ENCODE data around the gene RUBCN.
A peak's percentile ranks its signal among the peaks of the same experiment; 100 is the strongest.

RUBCN gene

DNA sequence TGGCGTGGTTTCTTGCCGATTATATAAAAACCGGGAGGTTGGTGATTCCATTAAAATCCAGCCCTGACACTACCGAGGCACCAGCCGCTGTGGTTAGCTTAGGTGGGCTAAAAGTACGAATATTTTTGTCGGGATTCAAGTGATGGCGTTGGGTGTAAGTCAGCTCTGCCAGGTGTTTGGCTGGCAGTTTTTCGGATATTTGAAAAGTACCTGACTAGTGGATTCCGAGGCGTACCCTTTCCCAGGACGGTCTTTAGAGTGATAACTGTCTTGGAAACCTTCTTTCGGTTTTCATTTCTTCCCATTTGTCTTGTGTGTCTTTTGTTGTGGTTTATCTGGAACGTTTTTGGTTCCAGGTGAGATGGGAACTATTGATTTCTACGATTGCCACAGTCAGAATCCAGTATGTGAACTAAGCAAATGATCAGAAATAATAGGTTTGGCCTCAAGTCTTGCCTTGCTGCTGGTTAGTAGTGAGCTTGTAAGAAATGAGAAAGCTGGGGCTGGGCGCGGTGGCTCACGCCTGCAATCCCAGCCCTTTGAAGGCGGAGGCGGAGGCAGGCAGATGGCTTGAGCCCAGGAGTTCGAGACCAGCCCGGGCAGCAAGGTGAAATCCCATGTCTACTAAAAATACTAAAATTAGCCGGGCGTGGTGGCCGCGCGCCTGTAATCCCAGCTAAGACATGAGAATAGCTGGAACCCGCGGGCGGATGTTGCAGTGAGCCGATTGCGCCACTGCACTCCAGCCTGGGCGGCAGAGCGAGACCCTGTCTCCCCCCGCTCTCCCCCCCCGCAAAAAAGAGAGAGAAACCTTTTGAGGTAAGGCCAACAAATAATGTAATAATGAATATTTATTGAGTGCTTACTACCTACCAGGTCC, 14.4 kb upstream of the RUBCN start (continued):
- TF ChIP-seq ZNF121 (tag by site-specific recombination; IDR thresholded peaks at IDR 0.05): peak; percentile 79; the same call in 1 of the 2 replicates
- TF ChIP-seq, protein P1, sequence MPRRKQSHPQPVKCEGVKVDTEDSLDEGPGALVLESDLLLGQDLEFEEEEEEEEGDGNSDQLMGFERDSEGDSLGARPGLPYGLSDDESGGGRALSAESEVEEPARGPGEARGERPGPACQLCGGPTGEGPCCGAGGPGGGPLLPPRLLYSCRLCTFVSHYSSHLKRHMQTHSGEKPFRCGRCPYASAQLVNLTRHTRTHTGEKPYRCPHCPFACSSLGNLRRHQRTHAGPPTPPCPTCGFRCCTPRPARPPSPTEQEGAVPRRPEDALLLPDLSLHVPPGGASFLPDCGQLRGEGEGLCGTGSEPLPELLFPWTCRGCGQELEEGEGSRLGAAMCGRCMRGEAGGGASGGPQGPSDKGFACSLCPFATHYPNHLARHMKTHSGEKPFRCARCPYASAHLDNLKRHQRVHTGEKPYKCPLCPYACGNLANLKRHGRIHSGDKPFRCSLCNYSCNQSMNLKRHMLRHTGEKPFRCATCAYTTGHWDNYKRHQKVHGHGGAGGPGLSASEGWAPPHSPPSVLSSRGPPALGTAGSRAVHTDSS (tag by site-specific recombination; IDR thresholded peaks at IDR 0.05): no peak
- no peak for TF ChIP-seq ZNF654 (tag by site-specific recombination; IDR thresholded peaks at IDR 0.05; ENCODE audit: low read depth)
- TF ChIP-seq ZFP69B (tag by site-specific recombination; IDR thresholded peaks at IDR 0.05): no peak
- no peak for TF ChIP-seq ZNF670 (tag by site-specific recombination; IDR thresholded peaks at IDR 0.05; ENCODE audit: low read depth)
- peak; percentile 76 for TF ChIP-seq ZBTB8A (tag by site-specific recombination; IDR thresholded peaks at IDR 0.05)
- TF ChIP-seq ZNF37A (tag by site-specific recombination; IDR thresholded peaks at IDR 0.05): no peak
- TF ChIP-seq ZNF354C (tag by site-specific recombination; IDR thresholded peaks at IDR 0.05; ENCODE audit: borderline replicate concordance, low read depth): no peak
- TF ChIP-seq ZNF184 (tag by site-specific recombination; IDR thresholded peaks at IDR 0.05): no peak
- TF ChIP-seq GLI4 (tag by site-specific recombination; IDR thresholded peaks at IDR 0.05): no peak
- TF ChIP-seq ELK4 (IDR thresholded peaks at IDR 0.05; ENCODE audit: borderline replicate concordance, low read depth, low read length): no peak
- no peak for TF ChIP-seq GLIS1 (tag by site-specific recombination; IDR thresholded peaks at IDR 0.05)
- no peak for TF ChIP-seq ZNF24 (tag by site-specific recombination; IDR thresholded peaks at IDR 0.05)
- TF ChIP-seq ZNF501 (tag by site-specific recombination; IDR thresholded peaks at IDR 0.05): no peak
- TF ChIP-seq, protein P2, sequence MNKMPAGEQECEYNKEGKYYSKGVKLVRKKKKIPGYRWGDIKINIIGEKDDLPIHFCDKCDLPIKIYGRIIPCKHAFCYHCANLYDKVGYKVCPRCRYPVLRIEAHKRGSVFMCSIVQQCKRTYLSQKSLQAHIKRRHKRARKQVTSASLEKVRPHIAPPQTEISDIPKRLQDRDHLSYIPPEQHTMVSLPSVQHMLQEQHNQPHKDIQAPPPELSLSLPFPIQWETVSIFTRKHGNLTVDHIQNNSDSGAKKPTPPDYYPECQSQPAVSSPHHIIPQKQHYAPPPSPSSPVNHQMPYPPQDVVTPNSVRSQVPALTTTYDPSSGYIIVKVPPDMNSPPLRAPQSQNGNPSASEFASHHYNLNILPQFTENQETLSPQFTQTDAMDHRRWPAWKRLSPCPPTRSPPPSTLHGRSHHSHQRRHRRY (tag by site-specific recombination; IDR thresholded peaks at IDR 0.05): no peak
- no peak for TF ChIP-seq ZNF549 (tag by site-specific recombination; IDR thresholded peaks at IDR 0.05)
- no peak for TF ChIP-seq ZNF274 (IDR thresholded peaks at IDR 0.05; ENCODE audit: low read length)
- no peak for TF ChIP-seq ZNF274 (tag by site-specific recombination; IDR thresholded peaks at IDR 0.05; ENCODE audit: borderline replicate concordance)
- 0 out of 2 replicates have a peak, but pooled peaks have one; percentile 14 for TF ChIP-seq PRDM1 (tag by site-specific recombination; IDR thresholded peaks at IDR 0.05)
- no peak for TF ChIP-seq ZNF558 (tag by site-specific recombination; IDR thresholded peaks at IDR 0.05)
- no peak for TF ChIP-seq ZNF239 (tag by site-specific recombination; IDR thresholded peaks at IDR 0.05)
- TF ChIP-seq ZNF555 (tag by site-specific recombination; conservative IDR thresholded peaks at IDR 0.05): no peak
- TF ChIP-seq ZNF571 (tag by site-specific recombination; IDR thresholded peaks at IDR 0.05): no peak
- TF ChIP-seq, protein P3, sequence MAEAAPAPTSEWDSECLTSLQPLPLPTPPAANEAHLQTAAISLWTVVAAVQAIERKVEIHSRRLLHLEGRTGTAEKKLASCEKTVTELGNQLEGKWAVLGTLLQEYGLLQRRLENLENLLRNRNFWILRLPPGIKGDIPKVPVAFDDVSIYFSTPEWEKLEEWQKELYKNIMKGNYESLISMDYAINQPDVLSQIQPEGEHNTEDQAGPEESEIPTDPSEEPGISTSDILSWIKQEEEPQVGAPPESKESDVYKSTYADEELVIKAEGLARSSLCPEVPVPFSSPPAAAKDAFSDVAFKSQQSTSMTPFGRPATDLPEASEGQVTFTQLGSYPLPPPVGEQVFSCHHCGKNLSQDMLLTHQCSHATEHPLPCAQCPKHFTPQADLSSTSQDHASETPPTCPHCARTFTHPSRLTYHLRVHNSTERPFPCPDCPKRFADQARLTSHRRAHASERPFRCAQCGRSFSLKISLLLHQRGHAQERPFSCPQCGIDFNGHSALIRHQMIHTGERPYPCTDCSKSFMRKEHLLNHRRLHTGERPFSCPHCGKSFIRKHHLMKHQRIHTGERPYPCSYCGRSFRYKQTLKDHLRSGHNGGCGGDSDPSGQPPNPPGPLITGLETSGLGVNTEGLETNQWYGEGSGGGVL (tag by site-specific recombination; IDR thresholded peaks at IDR 0.05): peak; percentile 65
- peak; percentile 72 for TF ChIP-seq ZNF596 (tag by site-specific recombination; IDR thresholded peaks at IDR 0.05)
- no peak for TF ChIP-seq ZNF311 (tag by site-specific recombination; IDR thresholded peaks at IDR 0.05; ENCODE audit: borderline replicate concordance)
- TF ChIP-seq, protein P4, sequence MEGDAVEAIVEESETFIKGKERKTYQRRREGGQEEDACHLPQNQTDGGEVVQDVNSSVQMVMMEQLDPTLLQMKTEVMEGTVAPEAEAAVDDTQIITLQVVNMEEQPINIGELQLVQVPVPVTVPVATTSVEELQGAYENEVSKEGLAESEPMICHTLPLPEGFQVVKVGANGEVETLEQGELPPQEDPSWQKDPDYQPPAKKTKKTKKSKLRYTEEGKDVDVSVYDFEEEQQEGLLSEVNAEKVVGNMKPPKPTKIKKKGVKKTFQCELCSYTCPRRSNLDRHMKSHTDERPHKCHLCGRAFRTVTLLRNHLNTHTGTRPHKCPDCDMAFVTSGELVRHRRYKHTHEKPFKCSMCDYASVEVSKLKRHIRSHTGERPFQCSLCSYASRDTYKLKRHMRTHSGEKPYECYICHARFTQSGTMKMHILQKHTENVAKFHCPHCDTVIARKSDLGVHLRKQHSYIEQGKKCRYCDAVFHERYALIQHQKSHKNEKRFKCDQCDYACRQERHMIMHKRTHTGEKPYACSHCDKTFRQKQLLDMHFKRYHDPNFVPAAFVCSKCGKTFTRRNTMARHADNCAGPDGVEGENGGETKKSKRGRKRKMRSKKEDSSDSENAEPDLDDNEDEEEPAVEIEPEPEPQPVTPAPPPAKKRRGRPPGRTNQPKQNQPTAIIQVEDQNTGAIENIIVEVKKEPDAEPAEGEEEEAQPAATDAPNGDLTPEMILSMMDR (tag by site-specific recombination; IDR thresholded peaks at IDR 0.05): no peak
- TF ChIP-seq ZBTB7A (tag by site-specific recombination; IDR thresholded peaks at IDR 0.05; ENCODE audit: low read depth): no peak
- no peak for TF ChIP-seq ZNF473 (tag by site-specific recombination; IDR thresholded peaks at IDR 0.05)
- no peak for TF ChIP-seq ZNF701 (tag by site-specific recombination; IDR thresholded peaks at IDR 0.05)
- TF ChIP-seq ZNF623 (tag by site-specific recombination; IDR thresholded peaks at IDR 0.05): no peak
- TF ChIP-seq, protein P5, sequence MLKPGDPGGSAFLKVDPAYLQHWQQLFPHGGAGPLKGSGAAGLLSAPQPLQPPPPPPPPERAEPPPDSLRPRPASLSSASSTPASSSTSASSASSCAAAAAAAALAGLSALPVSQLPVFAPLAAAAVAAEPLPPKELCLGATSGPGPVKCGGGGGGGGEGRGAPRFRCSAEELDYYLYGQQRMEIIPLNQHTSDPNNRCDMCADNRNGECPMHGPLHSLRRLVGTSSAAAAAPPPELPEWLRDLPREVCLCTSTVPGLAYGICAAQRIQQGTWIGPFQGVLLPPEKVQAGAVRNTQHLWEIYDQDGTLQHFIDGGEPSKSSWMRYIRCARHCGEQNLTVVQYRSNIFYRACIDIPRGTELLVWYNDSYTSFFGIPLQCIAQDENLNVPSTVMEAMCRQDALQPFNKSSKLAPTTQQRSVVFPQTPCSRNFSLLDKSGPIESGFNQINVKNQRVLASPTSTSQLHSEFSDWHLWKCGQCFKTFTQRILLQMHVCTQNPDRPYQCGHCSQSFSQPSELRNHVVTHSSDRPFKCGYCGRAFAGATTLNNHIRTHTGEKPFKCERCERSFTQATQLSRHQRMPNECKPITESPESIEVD (tag by site-specific recombination; IDR thresholded peaks at IDR 0.05): no peak
